HG03135 (cell line): Measurements from ENCODE around the gene COPB1.

ENCODE experiments used
- ATAC-seq: cut with Tn5 transposase; IDR thresholded peaks from one replicate; pipeline ENCODE4 v1.9.1; 2021; ENCODE audit warnings: mild to moderate bottlenecking, moderate library complexity; ENCODE audit not compliant: unreplicated experiment

The COPB1 gene

GRCh38 chr11:14443638-14444037 lies 56.0 kb downstream of the COPB1 start:
- no peak for ATAC-seq

- ATAC-seq, result no peak
Measured at GRCh38 chr11:14435717-14436512, 63.7 kb downstream of the COPB1 start.

GRCh38 chr11:14425621-14426020 lies 74.0 kb downstream of the COPB1 start:
- no peak for ATAC-seq

DNA sequence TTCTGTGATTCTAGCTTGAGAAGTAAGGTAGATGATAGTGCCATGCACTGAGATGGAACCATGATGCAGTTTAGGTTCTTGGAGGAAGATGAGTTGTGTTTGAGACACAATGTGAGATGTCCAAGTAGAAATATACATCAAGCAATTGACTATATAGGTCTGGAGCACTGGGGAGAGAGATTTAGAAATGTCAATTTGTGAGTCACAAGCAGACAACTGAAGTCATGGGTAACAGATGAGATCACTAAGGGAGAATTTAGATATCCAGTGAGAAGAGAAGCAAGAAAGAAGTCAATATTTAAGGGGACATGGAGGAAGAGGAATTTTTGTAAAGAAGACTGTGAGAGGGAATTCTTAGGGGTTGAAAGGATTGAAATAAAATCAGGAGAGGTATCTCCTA lies 75.5 kb downstream of the COPB1 start:
- ATAC-seq, result no peak

DNA sequence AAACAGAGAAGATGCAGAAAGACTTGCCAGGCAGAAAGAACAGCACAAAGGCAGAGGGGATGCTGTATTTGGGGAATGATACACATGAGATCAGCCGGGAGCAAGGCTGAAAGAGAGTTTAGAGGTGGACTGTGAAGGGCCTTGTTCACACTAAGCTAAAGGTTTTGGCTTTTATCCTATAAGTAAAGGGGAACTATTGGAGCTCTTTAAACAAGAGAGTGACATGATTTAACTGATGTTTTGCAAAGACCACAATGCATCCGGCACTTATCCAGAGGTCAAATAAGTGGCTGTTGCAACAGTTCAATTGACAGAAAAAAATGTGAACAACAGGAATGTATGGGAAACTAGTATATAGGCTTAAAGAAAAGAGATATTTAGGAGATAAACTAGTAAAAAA lies 76.0 kb downstream of the COPB1 start:
- ATAC-seq, result no peak

DNA sequence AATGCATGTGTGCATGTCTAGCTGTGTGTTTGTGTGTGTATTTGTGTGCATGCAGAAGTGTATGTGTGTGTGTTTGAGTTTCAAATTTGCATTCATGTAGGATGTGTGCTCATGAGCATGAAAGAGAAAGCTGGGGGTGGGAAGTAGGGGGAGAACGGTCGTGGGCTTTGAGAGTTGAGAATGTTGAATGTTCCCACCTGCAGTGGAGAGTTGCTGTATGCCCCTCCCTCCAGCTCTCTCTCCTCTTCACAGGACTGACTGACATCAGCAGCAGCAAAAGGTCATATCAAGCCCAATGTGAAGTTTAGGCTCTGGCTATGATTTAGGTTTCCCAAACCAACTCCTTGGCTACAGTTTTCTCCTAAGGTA lies 76.8 kb downstream of the COPB1 start:
- no peak for ATAC-seq

GRCh38 chr11:14422052-14422813 lies 77.4 kb downstream of the COPB1 start:
- ATAC-seq, result no peak

DNA sequence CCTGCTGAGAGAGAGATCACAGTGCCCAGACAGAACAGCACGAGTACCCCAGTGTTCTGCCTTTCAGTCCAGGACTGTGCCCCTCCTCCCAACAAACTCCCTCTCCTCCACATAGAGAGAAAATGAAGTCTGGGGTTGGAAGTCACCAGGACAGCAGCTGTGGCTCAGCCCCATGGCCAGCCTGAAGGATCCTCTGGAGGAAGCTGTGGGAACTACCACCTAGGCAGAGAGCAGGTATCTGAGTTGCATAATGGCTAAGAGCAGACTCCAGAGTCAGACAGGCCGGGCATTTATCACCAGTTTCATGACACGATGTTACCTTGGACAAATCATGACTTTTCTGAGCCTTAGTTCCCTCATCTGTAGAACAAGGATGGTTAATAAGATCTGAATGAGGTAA lies 79.4 kb downstream of the COPB1 start:
- no peak for ATAC-seq

DNA sequence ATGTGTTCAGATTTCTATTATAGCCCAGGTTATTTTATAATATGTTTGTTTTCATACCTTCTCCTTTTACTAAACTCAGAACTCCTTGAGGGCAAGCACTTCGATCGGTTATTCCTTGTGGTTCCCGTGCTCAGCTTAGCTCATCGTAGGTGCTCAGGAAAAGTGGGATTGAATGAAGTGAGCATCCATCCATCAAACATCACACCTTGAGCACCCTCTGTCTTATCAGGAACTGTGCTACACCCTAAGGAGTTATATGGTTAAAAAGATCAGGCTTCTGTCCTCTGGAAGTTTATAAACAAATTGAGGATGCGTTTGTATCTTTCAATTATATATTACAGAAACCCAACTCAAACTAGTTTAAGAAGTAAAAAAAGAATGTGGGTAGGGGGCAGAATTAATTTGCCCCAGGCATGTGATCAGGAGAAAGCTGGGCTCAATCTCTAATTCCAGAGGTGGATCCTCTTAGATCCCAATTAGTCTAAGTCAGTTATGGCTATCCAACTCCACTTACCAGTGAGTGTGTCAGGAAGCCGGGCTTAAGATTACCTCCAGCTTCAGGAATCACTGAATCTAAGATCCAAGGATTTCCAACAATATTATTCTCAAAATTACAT lies 80.7 kb downstream of the COPB1 start:
- no peak for ATAC-seq

GRCh38 chr11:14417617-14418374 lies 81.8 kb downstream of the COPB1 start:
- ATAC-seq, result no peak

DNA sequence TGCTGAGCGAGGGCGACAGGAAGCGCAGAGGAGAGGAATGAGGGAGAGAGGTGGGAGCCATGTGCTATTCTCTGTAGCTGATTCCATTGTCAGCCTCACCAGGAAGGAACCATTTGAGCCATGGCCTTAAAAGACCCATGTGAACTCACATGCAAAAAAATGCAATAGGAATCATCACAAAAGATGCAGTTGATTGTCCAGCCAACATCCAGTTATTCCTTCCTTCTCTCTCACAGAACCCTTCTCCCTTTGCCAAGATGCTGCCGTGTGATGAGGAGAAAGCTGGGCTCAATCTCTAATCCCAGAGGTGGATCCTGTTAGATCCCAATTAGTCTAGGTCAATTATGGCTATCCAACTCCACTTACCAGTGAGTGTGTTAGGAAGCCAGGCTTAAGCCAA lies 82.4 kb downstream of the COPB1 start:
- ATAC-seq, result no peak

DNA sequence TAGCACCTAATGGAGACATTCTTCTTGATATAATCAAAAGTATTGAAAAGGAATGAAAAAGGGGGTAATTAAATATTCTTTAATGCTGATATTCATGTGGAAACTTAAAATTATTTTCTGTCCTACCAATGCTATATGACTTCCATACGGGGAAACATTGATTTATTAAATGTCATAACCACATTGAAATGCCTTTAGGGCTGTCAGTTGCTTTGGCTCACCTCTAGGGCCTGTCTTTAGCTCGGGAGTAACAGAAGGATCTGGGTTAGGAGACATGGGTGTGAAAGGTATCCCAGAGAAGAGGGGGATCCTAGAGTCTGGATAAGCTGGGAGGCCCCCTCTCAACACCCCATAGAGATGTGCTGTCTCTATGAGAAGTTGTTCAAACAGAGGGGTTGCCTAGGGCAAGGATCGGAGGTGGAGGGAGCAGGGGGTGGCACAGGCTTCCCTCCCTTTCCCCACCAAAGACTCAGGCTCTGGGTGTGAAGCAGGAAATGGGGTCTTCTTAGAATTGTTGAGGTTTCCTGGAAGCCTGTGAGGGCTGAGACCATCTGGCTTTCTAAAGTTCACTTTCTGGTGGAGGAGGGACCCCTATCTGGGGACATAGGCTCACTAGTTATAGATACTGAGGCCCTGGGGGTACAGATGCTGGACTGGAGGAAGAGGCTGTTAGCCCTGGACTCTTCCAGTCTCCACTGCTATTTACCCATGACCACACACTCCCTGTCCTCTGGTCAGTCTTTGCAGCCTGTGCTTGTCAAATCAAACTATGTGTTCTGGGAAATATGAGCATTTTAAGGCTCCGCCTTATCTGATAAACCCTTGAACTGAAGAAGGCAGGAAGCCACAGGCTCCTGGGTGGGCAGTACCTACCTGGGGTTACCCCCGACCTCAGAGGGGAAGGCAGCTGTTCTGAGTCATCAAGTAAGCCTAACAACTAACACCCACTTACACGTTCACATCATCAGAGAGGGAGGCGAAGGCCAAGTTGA lies 84.8 kb downstream of the COPB1 start:
- ATAC-seq, result peak; percentile 62

- no peak for ATAC-seq
Measured at GRCh38 chr11:14413307-14414069, 86.1 kb downstream of the COPB1 start.

DNA sequence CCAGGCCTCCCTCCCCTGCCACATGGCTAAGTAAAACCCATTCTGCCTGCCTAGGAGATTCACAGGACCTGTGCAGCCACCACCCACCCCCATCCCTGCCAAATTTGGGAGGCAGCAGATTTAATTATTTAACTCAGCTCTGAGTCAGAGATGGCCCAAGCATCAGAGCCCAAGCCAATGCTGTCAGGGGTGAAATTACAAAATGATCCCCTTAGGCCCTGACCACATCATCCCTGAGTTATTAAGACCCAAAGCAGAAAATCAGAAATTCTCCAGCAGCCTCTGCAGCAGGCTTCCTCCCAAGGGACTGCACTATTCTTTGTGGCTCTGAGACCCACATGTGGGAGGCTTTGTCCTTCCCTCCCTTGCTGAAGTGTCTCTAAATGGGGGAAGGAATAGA lies 87.8 kb downstream of the COPB1 start:
- no peak for ATAC-seq

DNA sequence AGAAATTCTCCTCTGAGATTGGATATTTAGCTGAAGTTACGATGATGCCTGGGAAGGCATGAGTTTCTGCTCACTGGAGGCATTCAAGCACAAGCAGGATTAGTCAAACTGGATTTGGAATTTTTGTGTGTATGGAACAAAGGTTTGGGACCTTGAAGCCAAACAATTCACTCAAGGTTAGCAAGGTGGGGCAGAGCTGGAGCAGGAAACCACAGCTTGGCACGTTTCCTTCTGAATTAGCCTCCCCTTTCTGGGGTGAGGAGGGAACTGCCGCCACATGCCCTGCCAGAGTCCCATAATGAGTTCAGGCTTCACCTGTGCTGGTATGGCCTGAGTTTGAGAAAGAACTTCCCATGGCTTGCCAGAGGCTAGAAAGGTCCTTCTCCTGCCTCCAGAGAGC lies 89.7 kb downstream of the COPB1 start:
- no peak for ATAC-seq

GRCh38 chr11:14408612-14409011 lies 91.0 kb downstream of the COPB1 start:
- ATAC-seq, result no peak
